Pancreas (tissue), 10 donors: Measurements from ENCODE around the gene C5AR1. TPM values are rescaled to one million over a fixed set of nuclear protein-coding genes. Genes with fewer than 3 reads are reported as not detected.
"Not testable (repeated sequence)": the region's sequence is repeated elsewhere in the genome, so short reads cannot be mapped to it uniquely, and the experiment has no call there.

Experiments
- ATAC-seq, 4 donors: fragments of 200-7000 bp; cut with Tn5 transposase; one replicate each; pipeline versions ENCODE4 v1.8.0 to v1.9.1; 2020; ENCODE audit warnings: mild to moderate bottlenecking in 4 of 4, moderate library complexity in 4 of 4
- DNase-seq, 6 donors: peaks; one replicate each; pipeline ENCODE4 v3.0.0-alpha.2; 2020
- FAIRE-seq: peaks from 2 replicates; lab custom pipeline; 2012; peaks lifted over from hg19 to GRCh38; lab: Jason Lieb, UNC
- H3K27ac ChIP-seq, 4 donors: fragments of 200-600 bp; sonication (generic); 1 replicate in 3 of 4; 2 replicates in 1 of 4; pipeline versions ENCODE4 v1.5.0 to v1.8.0; 2020
- H3K27me3 ChIP-seq, 4 donors: fragments of 200-600 bp; one replicate each; pipeline ENCODE4 v1.8.0; 2021
- H3K36me3 ChIP-seq, 3 donors: fragments of 200-600 bp; sonication (generic) in 1 of 3; one replicate each; pipeline versions ENCODE4 v1.5.0 to v1.8.0; 2020 to 2021
- H3K4me1 ChIP-seq, 3 donors: fragments of 200-600 bp; one replicate each; pipeline ENCODE4 v1.8.0; 2021
- H3K4me3 ChIP-seq, 4 donors: fragments of 200-600 bp; sonication (generic) in 2 of 4; one replicate each; pipeline versions ENCODE4 v1.5.0 to v1.8.0; 2020 to 2021
- H3K9me3 ChIP-seq, 4 donors: fragments of 200-600 bp; one replicate each; pipeline ENCODE4 v1.8.0; 2021
- whole genome bisulfite sequencing, 2 donors: extraction: QIAGEN DNeasy Blood & Tissue Kit; methylation state at CpG; one replicate each; pipeline ENCODE4 v1.1.7; 2013; 5-methylcytosine and 5-hydroxymethylcytosine counted together
- intact Hi-C, 3 donors: fragments of 100-400 bp; cut with DNase I; formaldehyde crosslinking; loops; one replicate each; pipeline versions ENCODE4 v1.11.1 to v1.14.2; 2022
- polyA plus RNA-seq, 2 donors: library from polyadenylated mRNA; stranded (reverse); fragments of 200-250 nt; gene quantifications; one replicate each; pipeline ENCODE4 v1.2.3, GENCODE V29; 2013
- total RNA-seq, 6 donors: library from RNA; stranded (reverse); fragmentation: NEBNext Ultra II Directional in 4 of 6; extraction: Animal tissue kit (Norgen Biotek cat#: 25700) in 4 of 6; gene quantifications; one replicate each; pipeline versions ENCODE4 v1.2.1 to v1.2.4, GENCODE V29; 2021 to 2023
- TF ChIP-seq, protein P1 (sequence below), 4 donors: fragments of 200-600 bp; sonication (generic) in 3 of 4; IDR thresholded peaks; one replicate each; pipeline versions ENCODE4 v1.5.0 to v1.8.0; 2021; ENCODE audit warnings: antibody characterized with exemption in 4 of 4
- donor health status: healthy with polysubstance abuse.
- donor health status: DM: no; HTN: no; CAD: no; lungs with moderate emphysema.
- donor health status: DM: no; HTN: no; CAD: no.
- donor health status: control.
- donor health status: control.
- donor health status: Bipolar disorder and iron deficiency.
- donor health status: DM: yes; HTN: yes; CAD: no.
- donor health status: DM: no; HTN: no; CAD: no.
- donor health status: DM: no; HTN: no; CAD: no.
- donor health status: DM: yes; HTN: yes; CAD: no.

C5AR1 gene
- total and polyA plus RNA-seq, 8 donors = 1.2 to 10.4 (median 4.2) TPM

DNA sequence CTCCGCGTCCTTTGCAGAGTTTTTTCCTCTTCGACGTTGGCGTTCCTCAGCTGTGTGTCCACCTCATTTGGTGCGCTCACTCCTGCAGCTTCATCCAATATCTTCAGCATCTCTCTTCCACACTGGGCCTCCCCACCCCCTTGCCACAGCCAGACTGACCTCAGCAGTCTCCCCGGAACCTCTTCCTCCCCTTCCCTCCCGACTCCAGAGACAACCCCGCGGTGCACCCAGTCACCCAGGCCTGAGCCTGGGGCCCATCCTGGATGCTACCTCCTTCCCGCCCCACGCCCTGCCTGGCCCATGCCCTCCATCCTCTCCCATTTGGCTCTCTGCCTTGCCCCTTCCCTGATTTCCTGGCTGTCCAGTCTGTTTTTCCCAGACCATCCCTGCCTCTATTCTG lies 14.2 kb downstream of the C5AR1 start:
- Histone ChIP-seq H3K27ac (peak overlapping the region in 1 of 4 donors; percentile 57), H3K9me3 (no peaks in the 10 kb centered on the region), H3K27me3 (no peaks in the 10 kb centered on the region), H3K36me3 (no peaks in the 10 kb centered on the region), H3K4me1 (no peaks in the 10 kb centered on the region), H3K4me3 (no peak overlapping the region)
- 71% methylated on average over 11 to 12 of the region's 12 CpGs for WGBS, 2 donors
- ATAC-seq = peak in 2 of 4 donors; percentile 64
- TF ChIP-seq, protein P1, sequence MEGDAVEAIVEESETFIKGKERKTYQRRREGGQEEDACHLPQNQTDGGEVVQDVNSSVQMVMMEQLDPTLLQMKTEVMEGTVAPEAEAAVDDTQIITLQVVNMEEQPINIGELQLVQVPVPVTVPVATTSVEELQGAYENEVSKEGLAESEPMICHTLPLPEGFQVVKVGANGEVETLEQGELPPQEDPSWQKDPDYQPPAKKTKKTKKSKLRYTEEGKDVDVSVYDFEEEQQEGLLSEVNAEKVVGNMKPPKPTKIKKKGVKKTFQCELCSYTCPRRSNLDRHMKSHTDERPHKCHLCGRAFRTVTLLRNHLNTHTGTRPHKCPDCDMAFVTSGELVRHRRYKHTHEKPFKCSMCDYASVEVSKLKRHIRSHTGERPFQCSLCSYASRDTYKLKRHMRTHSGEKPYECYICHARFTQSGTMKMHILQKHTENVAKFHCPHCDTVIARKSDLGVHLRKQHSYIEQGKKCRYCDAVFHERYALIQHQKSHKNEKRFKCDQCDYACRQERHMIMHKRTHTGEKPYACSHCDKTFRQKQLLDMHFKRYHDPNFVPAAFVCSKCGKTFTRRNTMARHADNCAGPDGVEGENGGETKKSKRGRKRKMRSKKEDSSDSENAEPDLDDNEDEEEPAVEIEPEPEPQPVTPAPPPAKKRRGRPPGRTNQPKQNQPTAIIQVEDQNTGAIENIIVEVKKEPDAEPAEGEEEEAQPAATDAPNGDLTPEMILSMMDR (IDR thresholded peaks at IDR 0.05) = no peak
- intact Hi-C loops = no loop called here
- FAIRE-seq = no peak
- DNase-seq = no peak

DNA sequence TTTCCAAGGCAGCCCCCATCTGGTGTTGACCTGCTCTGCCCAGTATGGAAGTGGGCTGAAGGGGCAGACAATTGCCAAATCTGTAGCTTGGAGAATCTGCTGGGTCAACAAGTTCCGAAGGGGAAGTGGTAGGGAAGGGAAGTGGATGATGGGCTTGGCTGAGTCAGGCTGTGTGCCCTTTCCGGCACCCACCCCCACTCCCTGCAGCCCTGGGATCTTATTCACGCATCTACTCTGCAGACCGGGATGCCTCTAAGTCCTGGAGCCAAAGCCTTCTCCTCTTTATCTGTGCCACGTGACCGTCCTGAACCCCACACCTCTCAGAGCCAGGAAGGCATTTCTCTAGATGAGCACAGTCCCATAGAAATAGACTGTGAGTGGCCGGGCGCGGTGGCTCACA lies 14.8 kb downstream of the C5AR1 start:
- intact Hi-C loops = no loop called here
- ATAC-seq (peak in 3 of 4 donors; percentile 26 to 79 (median 74)), FAIRE-seq (no peak), DNase-seq (peak in 1 of 6 donors; percentile 49)
- Histone ChIP-seq H3K4me3 (no peak overlapping the region), H3K4me1 (no peaks in the 10 kb centered on the region), H3K9me3 (no peaks in the 10 kb centered on the region), H3K27ac (peak overlapping the region in 1 of 4 donors; percentile 57), H3K36me3 (no peaks in the 10 kb centered on the region), H3K27me3 (no peaks in the 10 kb centered on the region)
- TF ChIP-seq, protein P1 (IDR thresholded peaks at IDR 0.05) = no peak
- 45 to 68% methylated on average over 9 of the region's 9 CpGs for WGBS, 2 donors

DNA sequence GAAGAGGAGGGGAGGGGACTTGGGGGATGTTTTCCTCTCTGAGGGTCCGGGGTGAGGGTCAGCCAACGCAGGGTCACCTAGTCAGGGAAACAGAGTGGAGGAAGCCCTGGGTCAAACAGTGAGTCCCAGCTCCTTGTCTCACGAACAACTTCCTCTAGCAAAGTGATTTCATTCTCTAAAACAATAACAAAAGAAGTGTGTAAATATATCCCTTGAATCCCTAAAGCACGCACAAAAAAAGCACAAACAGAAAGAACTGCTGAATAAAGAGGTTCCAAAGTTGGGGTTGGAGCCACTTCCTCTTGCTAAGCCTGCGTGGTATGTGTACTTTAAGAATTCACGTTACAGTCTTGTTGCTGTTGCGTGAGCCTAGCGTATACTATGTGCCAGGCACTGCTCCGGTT lies 20.8 kb downstream of the C5AR1 start:
- no peaks in the 10 kb centered on the region for H3K9me3 ChIP-seq
- DNase-seq = no peak
- intact Hi-C loops = no loop called here
- no peaks in the 10 kb centered on the region for H3K4me1 ChIP-seq
- peak in 3 of 4 donors; percentile 31 to 80 (median 77) for ATAC-seq
- H3K4me3 ChIP-seq = no peak overlapping the region
- no peaks in the 10 kb centered on the region for H3K36me3 ChIP-seq
- H3K27me3 ChIP-seq = no peaks in the 10 kb centered on the region
- TF ChIP-seq, protein P1 (IDR thresholded peaks at IDR 0.05) = no peak
- peak overlapping the region in 2 of 4 donors; percentile 53 to 59 for H3K27ac ChIP-seq
- 43 to 51% methylated on average over 9 of the region's 9 CpGs for WGBS, 2 donors
- FAIRE-seq = no peak

DNA sequence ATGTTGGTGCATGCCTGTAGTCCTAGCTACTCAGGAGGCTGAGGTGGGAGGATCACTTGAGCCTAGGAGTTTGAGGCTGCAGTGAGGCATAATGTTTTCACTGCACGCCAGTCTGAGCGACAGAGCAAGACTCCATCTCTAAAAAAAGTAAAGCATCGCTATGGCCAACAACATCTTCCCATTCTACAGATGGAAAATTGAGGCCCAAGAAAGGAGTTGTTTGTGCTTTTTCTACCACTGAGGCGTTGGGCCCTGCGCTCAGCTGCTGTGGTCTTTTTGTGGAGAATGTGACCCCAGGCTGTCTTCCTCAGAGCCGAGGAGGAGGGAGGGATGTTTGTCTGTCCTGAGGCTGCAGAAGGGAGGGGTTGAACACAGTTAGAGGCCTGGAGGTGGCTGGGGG lies 21.8 kb downstream of the C5AR1 start:
- 73 to 76% methylated on average over 6 of the region's 6 CpGs for WGBS, 2 donors
- Histone ChIP-seq H3K4me1 (no peaks in the 10 kb centered on the region), H3K36me3 (no peaks in the 10 kb centered on the region), H3K27me3 (no peaks in the 10 kb centered on the region), H3K9me3 (no peaks in the 10 kb centered on the region), H3K4me3 (no peak overlapping the region), H3K27ac (peak overlapping the region in 1 of 4 donors; percentile 59)
- DNase-seq (no peak), ATAC-seq (no peak), FAIRE-seq (no peak)
- intact Hi-C loops = no loop called here
- TF ChIP-seq, protein P1 (IDR thresholded peaks at IDR 0.05) = no peak

DNA sequence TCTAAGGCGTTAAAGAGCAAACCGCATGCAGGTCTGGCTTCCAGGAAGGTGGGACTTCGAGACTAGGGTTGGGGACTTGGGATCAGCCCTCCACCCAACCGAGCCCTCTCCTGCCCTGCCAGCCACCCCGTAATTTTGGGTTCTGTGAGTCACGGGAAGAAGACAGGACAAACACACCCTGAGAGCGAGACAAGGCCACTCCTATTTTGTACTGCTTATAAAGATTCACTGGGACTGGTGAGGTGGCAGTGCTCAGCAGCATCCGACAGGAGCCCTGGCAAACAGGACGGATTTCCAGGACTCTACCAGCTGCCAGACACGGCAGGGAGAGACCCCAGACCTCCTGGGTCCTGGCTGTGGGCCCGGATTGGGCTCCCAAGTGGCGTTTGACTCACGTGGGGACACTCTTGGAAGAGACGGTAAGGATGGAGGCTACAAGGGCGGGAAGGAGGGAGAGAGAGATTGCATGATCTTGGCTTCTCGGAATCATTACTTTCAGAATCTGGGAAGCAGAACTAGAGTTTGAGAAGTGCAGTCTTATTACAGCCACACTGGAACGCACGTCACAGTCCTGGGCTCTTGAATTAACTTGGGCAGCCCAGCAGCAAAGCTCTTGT lies 22.4 kb downstream of the C5AR1 start, which contains the start of gene C5AR2:
Gene C5AR2, plus strand, starts transcription at position 245 of the 617 bp plus-strand sequence. CDS start 8,625 bp downstream, outside the sequence.
- intact Hi-C loops = no loop called here
- ATAC-seq (peak in 2 of 4 donors; percentile 33 to 65), DNase-seq (no peak), FAIRE-seq (no peak)
- no peaks in the 10 kb centered on the region for H3K9me3 ChIP-seq
- H3K27ac ChIP-seq = peak within 1 kb of the TSS in 2 of 4 donors; percentile 53 to 59
- no peak within 1 kb of the TSS for H3K4me3 ChIP-seq
- no peaks in the 10 kb centered on the region for H3K36me3 ChIP-seq
- 40 to 53% methylated on average over 18 of the region's 18 CpGs for WGBS, 2 donors
- H3K4me1 ChIP-seq = no peaks in the 10 kb centered on the region
- TF ChIP-seq, protein P1 (IDR thresholded peaks at IDR 0.05) = no peak
- no peaks in the 10 kb centered on the region for H3K27me3 ChIP-seq

DNA sequence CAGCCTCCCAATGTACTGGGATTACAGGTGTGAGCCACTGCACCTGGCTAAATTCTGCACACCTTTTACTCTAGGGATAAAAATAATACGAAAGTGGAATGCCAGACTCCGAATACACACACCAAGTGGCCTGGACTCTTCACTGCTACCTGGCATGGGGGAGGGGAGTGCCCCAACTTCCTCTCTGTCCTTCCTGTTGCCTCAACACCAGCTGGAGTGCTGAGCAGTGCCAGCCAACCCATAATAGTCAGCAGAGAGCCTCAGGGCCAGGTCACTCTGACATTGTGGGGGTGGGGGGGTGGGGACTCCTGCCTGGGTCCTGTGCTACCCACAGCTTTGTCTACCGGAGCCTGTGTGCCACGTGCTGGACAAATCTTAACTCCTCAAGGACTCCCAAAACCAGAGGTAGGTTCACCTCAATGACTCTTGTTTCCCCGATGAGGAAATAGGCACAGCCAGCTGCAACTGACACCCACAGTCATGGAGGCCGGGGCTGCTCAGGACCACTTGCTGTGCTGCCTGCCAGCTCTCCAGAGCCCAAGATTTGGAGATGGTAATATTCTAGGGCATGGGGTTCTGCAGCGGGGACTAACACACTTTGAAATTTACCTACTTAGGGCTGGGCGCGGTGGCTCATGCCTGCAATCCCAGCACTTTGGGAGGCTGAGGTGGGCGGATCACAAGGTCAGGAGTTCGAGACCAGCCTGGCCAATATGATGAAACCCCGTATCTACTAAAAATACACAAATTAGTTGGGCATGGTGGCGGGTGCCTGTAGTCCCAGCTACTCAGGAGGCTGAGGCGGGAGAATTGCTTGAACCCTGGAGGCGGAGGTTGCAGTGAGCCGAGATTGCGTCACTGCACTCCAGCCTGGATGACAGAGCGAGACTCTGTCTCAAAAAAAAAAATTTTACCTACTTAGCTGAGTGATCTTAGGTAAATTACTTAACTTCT lies 27.4 kb downstream of the C5AR1 start:
- H3K27ac ChIP-seq, H3K4me1 ChIP-seq, H3K4me3 ChIP-seq, intact Hi-C loops, H3K36me3 ChIP-seq, H3K27me3 ChIP-seq, FAIRE-seq, H3K9me3 ChIP-seq: not testable (repeated sequence)
- peak in 1 of 6 donors; percentile 51 for DNase-seq
- peak in 2 of 4 donors; percentile 67 to 83 for ATAC-seq
- 60 to 74% methylated on average over 18 of the region's 18 CpGs for WGBS, 2 donors
